ENCODE data around the gene ING3.

- TF ChIP-seq CTCF (tag by site-specific recombination; IDR thresholded peaks at IDR 0.05) (no peak), ZNF654 (tag by site-specific recombination; IDR thresholded peaks at IDR 0.05; ENCODE audit: low read depth) (no peak)
Measured at GRCh38 chr7:120925392-120925791, 25.2 kb upstream of the ING3 start.
